PC-3 (cell line): ENCODE data around the gene IL16. TPM values are rescaled to one million over a fixed set of nuclear protein-coding genes. Genes with fewer than 3 reads are reported as not detected.

Experiments
- ATAC-seq: fragments of 200-7000 bp; cut with Tn5 transposase; 2 replicates; pipeline ENCODE4 v1.9.1; 2020; ENCODE audit warnings: mild to moderate bottlenecking, moderate library complexity
- BruUV-seq: library from RNA; stranded (reverse); fragments of 400-500 nt; replicated peaks from 2 replicates; lab custom pipeline; 2021; lab: Mats Ljungman, UMichigan
- CTCF ChIA-PET: fragments of 300-600 bp; sonication (Branson Sonifier 250); formaldehyde crosslinking; loops from one replicate; lab custom pipeline; 2022; ENCODE audit warnings: antibody characterized with exemption; lab: Charles Lee
- POLR2A ChIA-PET: fragments of 300-600 bp; sonication (Branson Sonifier 250); formaldehyde crosslinking; loops from one replicate; lab custom pipeline; 2022; ENCODE audit warnings: antibody characterized with exemption; ENCODE audit not compliant: unreplicated experiment; lab: Charles Lee
- DNase-seq: peaks from one replicate; pipeline ENCODE4 v3.0.0-alpha.2; 2015
- H2AFZ ChIP-seq: fragments of 300-600 bp; sonication (generic); 2 replicates; pipeline ENCODE4 v1.6.0; 2016; ENCODE audit warnings: antibody characterized with exemption, low read length
- H3F3A ChIP-seq: fragments of 300-600 bp; sonication (generic); one replicate; pipeline ENCODE4 v1.6.0; 2017; ENCODE audit warnings: antibody characterized with exemption, low read length, control low read depth, mild to moderate bottlenecking; ENCODE audit not compliant: unreplicated experiment
- H3K27ac ChIP-seq: fragments of 300-600 bp; sonication (generic); 2 replicates; pipeline ENCODE4 v1.5.1; 2016; ENCODE audit warnings: mild to moderate bottlenecking, low read length
- H3K27me3 ChIP-seq: fragments of 300-600 bp; sonication (generic); 2 replicates; pipeline ENCODE4 v1.6.1; 2016; ENCODE audit warnings: low read length, mixed read lengths
- H3K36me3 ChIP-seq: fragments of 300-600 bp; sonication (generic); 2 replicates; pipeline ENCODE4 v1.6.1; 2016; ENCODE audit warnings: low read depth, mixed run types, low read length, mixed read lengths
- H3K4me1 ChIP-seq: fragments of 300-600 bp; sonication (generic); 2 replicates; pipeline ENCODE4 v1.5.1; 2016; ENCODE audit warnings: low read length; ENCODE audit not compliant: insufficient read depth
- H3K4me2 ChIP-seq: fragments of 300-600 bp; sonication (generic); 2 replicates; pipeline ENCODE4 v1.6.0; 2016; ENCODE audit warnings: low read length
- H3K4me3 ChIP-seq: fragments of 300-600 bp; sonication (generic); 2 replicates; pipeline ENCODE4 v1.5.1; 2016; ENCODE audit warnings: mild to moderate bottlenecking, low read length, mixed read lengths
- H3K79me2 ChIP-seq: fragments of 300-600 bp; sonication (generic); 2 replicates; pipeline ENCODE4 v1.6.1; 2017; ENCODE audit warnings: low read length, mixed read lengths
- H3K9ac ChIP-seq: fragments of 300-600 bp; sonication (generic); 2 replicates; pipeline ENCODE4 v1.6.0; 2016; ENCODE audit warnings: mild to moderate bottlenecking, low read length
- H3K9me2 ChIP-seq: fragments of 300-600 bp; sonication (generic); replicated peaks from 2 replicates; pipeline ENCODE4 v1.6.1; 2016; ENCODE audit warnings: mixed run types, low read length, mixed read lengths
- H3K9me3 ChIP-seq: fragments of 300-600 bp; sonication (generic); 2 replicates; pipeline ENCODE4 v1.6.1; 2016; ENCODE audit warnings: low read length, mixed read lengths
- H4K20me1 ChIP-seq: fragments of 300-600 bp; sonication (generic); 2 replicates; pipeline ENCODE4 v1.6.1; 2016; ENCODE audit warnings: low read length, mixed read lengths
- CTCF ChIP-seq: fragments of 300-600 bp; sonication (generic); conservative IDR thresholded peaks from 2 replicates; pipeline ENCODE4 v1.5.1; 2017; ENCODE audit warnings: antibody characterized with exemption, low read depth, mild to moderate bottlenecking, low read length
- EZH2 ChIP-seq: fragments of 300-600 bp; sonication (generic); IDR thresholded peaks from one replicate; pipeline ENCODE4 v1.6.1; 2017; ENCODE audit warnings: antibody characterized with exemption, mild to moderate bottlenecking, low read length; ENCODE audit not compliant: unreplicated experiment
- EZH2phosphoT487 ChIP-seq: fragments of 300-600 bp; sonication (generic); IDR thresholded peaks from 2 replicates; pipeline ENCODE4 v1.6.1; 2018; ENCODE audit warnings: mild to moderate bottlenecking, antibody characterized with exemption, low read length, borderline replicate concordance
- intact Hi-C: fragments of 100-400 bp; cut with micrococcal nuclease; formaldehyde crosslinking; loops from 2 replicates; pipeline ENCODE4 v1.9.0; 2023
- total RNA-seq: library from RNA; depleted of rRNA; stranded (reverse); fragments of >200 nt; gene quantifications from 2 replicates; pipeline ENCODE4 v1.2.3, GENCODE V29; 2014

IL16 gene
- total RNA-seq, 1 experiment from 2014 or later, result 0.04 TPM

GRCh38 chr15:81288040-81288439 is 91.4 kb downstream of the IL16 start:
- DNase-seq (no peak), ATAC-seq (no peak)
- Histone ChIP-seq H3F3A (no peaks in the 10 kb centered on the region), H3K79me2 (no peaks in the 10 kb centered on the region), H3K4me1 (no peaks in the 10 kb centered on the region), H3K9ac (no peak overlapping the region), H3K9me3 (no peaks in the 10 kb centered on the region), H3K4me3 (no peak overlapping the region), H2AFZ (no peak overlapping the region), H3K4me2 (no peak overlapping the region), H3K27ac (no peak overlapping the region), H3K9me2 (no peaks in the 10 kb centered on the region), H3K27me3 (0 out of 2 replicates have a peak, but pooled peaks cover 20% of the 10 kb centered on the region), H3K36me3 (no peaks in the 10 kb centered on the region), H4K20me1 (no peaks in the 10 kb centered on the region)
- ChIA-PET POLR2A (no interaction called here), CTCF (no interaction called here)
- no TSS peak for BruUV-seq
- intact Hi-C loops, result no loop called here
- no peak for TF ChIP-seq EZH2phosphoT487

- no TSS peak for BruUV-seq
- no peak for DNase-seq
- H3K79me2 ChIP-seq, result no peaks in the 10 kb centered on the region
These were observed 91.9 kb downstream of the IL16 start for GRCh38 chr15:81288616-81289015.

GRCh38 chr15:81289910-81290309 is 93.2 kb downstream of the IL16 start:
- H3K9me2 ChIP-seq, result no peaks in the 10 kb centered on the region
- H3K4me3 ChIP-seq, result no peak overlapping the region
- no peaks in the 10 kb centered on the region for H3K36me3 ChIP-seq
- no peaks in the 10 kb centered on the region for H3K4me1 ChIP-seq
- H3K9ac ChIP-seq, result no peak overlapping the region
- no peak for ATAC-seq
- TF ChIP-seq EZH2phosphoT487 (no peak), CTCF (no peak), EZH2 (no peak)
- no peak for DNase-seq
- BruUV-seq, result no TSS peak
- no peak overlapping the region for H3K4me2 ChIP-seq
- H3K9me3 ChIP-seq, result no peaks in the 10 kb centered on the region
- H3K27ac ChIP-seq, result no peak overlapping the region
- ChIA-PET POLR2A (no interaction called here), CTCF (no interaction called here)
- intact Hi-C loops, result no loop called here
- H3K27me3 ChIP-seq, result 0 out of 2 replicates have a peak, but pooled peaks cover 12% of the 10 kb centered on the region
- no peaks in the 10 kb centered on the region for H3K79me2 ChIP-seq
- no peak overlapping the region for H2AFZ ChIP-seq
- no peaks in the 10 kb centered on the region for H3F3A ChIP-seq
- no peaks in the 10 kb centered on the region for H4K20me1 ChIP-seq

More at GRCh38 chr15:81288616-81289015, 91.9 kb downstream of the IL16 start:
- Histone ChIP-seq H3K4me2 (no peak overlapping the region), H3F3A (no peaks in the 10 kb centered on the region), H3K27me3 (0 out of 2 replicates have a peak, but pooled peaks cover 20% of the 10 kb centered on the region), H3K27ac (no peak overlapping the region), H3K36me3 (no peaks in the 10 kb centered on the region), H3K4me1 (no peaks in the 10 kb centered on the region), H3K9ac (no peak overlapping the region), H3K9me2 (no peaks in the 10 kb centered on the region), H4K20me1 (no peaks in the 10 kb centered on the region), H3K9me3 (no peaks in the 10 kb centered on the region), H2AFZ (no peak overlapping the region), H3K4me3 (no peak overlapping the region)
- CTCF ChIA-PET, result no interaction called here
- no peak for TF ChIP-seq CTCF
- TF ChIP-seq EZH2, result no peak
- no peak for TF ChIP-seq EZH2phosphoT487
- POLR2A ChIA-PET, result no interaction called here
- no peak for ATAC-seq
- intact Hi-C loops, result no loop called here
